ENCODE measurements around the gene COLEC11. TPM values are rescaled to one million over a fixed set of nuclear protein-coding genes. Genes with fewer than 3 reads are reported as not detected.

The COLEC11 gene
- total and polyA plus RNA-seq, 9 of the 15 experiments (the other 6 are each of a cell fraction or from before 2014, with no cell fraction given): 0.32 to 4.3 (median 1.8) TPM

DNA sequence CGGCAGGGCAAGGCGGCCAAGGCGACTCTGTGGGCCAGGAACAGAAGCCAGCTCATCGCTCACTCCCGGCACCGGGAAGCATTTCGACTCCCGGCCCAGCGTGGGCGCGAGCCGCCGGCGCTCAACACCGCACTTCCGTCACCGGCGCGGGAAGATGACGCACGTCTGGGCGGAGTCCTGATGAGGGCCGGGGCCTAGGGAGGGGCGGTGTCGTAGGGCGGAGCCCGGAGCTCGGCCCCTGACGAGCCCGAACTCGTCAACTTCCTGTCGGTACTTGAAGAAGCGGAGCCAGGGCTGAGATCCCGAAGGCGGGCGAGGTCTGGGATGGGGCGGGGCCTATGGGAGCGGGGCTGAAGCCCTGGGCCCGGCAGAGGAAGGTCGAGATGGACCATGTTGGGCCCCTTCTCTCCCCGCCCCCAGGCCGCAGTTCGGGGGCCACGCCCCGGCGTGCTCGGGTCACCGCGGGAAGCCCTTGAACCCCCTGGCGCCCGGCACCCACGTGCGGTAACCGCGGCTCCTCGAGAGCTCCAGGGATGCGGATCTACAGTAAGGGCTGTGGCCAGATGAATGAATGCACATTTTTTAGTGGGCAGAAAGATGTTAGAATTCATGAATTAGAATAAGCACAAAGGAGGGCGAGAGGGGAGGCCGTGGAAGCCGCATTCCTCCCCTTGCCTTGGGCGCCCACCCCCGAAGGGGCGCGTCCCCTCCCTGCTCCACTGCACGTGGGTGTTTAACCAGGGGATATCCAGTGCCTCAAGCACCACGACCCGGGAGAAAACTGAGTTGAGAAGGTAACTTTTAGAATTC is 36.5 kb upstream of the COLEC11 start, which contains the start of gene RNASEH1 (continued):
- TF ChIP-seq, protein P1, sequence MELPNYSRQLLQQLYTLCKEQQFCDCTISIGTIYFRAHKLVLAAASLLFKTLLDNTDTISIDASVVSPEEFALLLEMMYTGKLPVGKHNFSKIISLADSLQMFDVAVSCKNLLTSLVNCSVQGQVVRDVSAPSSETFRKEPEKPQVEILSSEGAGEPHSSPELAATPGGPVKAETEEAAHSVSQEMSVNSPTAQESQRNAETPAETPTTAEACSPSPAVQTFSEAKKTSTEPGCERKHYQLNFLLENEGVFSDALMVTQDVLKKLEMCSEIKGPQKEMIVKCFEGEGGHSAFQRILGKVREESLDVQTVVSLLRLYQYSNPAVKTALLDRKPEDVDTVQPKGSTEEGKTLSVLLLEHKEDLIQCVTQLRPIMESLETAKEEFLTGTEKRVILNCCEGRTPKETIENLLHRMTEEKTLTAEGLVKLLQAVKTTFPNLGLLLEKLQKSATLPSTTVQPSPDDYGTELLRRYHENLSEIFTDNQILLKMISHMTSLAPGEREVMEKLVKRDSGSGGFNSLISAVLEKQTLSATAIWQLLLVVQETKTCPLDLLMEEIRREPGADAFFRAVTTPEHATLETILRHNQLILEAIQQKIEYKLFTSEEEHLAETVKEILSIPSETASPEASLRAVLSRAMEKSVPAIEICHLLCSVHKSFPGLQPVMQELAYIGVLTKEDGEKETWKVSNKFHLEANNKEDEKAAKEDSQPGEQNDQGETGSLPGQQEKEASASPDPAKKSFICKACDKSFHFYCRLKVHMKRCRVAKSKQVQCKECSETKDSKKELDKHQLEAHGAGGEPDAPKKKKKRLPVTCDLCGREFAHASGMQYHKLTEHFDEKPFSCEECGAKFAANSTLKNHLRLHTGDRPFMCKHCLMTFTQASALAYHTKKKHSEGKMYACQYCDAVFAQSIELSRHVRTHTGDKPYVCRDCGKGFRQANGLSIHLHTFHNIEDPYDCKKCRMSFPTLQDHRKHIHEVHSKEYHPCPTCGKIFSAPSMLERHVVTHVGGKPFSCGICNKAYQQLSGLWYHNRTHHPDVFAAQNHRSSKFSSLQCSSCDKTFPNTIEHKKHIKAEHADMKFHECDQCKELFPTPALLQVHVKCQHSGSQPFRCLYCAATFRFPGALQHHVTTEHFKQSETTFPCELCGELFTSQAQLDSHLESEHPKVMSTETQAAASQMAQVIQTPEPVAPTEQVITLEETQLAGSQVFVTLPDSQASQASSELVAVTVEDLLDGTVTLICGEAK (IDR thresholded peaks at IDR 0.05): peak; percentile 83
- TF ChIP-seq, protein P1 (CRISPR knock-in tag; IDR thresholded peaks at IDR 0.05): no peak
- peak; percentile 91 for TF ChIP-seq SUPT5H (IDR thresholded peaks at IDR 0.05)
- TF ChIP-seq, protein P2, sequence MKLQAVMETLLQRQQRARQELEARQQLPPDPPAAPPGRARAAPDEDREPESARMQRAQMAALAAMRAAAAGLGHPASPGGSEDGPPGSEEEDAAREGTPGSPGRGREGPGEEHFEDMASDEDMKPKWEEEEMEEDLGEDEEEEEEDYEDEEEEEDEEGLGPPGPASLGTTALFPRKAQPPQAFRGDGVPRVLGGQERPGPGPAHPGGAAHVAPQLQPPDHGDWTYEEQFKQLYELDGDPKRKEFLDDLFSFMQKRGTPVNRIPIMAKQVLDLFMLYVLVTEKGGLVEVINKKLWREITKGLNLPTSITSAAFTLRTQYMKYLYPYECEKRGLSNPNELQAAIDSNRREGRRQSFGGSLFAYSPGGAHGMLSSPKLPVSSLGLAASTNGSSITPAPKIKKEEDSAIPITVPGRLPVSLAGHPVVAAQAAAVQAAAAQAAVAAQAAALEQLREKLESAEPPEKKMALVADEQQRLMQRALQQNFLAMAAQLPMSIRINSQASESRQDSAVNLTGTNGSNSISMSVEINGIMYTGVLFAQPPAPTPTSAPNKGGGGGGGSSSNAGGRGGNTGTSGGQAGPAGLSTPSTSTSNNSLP (IDR thresholded peaks at IDR 0.05; ENCODE audit: borderline replicate concordance, low read depth, low read length): no peak
- no peak; the same call in none of the 2 replicates for TF ChIP-seq NCOA1 (IDR thresholded peaks at IDR 0.05; ENCODE audit: low read depth)
- TF ChIP-seq, protein P3, sequence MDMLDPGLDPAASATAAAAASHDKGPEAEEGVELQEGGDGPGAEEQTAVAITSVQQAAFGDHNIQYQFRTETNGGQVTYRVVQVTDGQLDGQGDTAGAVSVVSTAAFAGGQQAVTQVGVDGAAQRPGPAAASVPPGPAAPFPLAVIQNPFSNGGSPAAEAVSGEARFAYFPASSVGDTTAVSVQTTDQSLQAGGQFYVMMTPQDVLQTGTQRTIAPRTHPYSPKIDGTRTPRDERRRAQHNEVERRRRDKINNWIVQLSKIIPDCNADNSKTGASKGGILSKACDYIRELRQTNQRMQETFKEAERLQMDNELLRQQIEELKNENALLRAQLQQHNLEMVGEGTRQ (CRISPR knock-in tag; IDR thresholded peaks at IDR 0.05): 0 out of 2 replicates have a peak, but pooled peaks have one; percentile 31
- TF ChIP-seq RBM22 (IDR thresholded peaks at IDR 0.05; ENCODE audit: low read depth, low read length, poor library complexity, severe bottlenecking): no peak
- TF ChIP-seq, protein P4, sequence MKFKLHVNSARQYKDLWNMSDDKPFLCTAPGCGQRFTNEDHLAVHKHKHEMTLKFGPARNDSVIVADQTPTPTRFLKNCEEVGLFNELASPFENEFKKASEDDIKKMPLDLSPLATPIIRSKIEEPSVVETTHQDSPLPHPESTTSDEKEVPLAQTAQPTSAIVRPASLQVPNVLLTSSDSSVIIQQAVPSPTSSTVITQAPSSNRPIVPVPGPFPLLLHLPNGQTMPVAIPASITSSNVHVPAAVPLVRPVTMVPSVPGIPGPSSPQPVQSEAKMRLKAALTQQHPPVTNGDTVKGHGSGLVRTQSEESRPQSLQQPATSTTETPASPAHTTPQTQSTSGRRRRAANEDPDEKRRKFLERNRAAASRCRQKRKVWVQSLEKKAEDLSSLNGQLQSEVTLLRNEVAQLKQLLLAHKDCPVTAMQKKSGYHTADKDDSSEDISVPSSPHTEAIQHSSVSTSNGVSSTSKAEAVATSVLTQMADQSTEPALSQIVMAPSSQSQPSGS (CRISPR knock-in tag; IDR thresholded peaks at IDR 0.05): no peak
- TF ChIP-seq NFRKB (IDR thresholded peaks at IDR 0.05; ENCODE audit: low read depth): peak; percentile 53; the same call in 1 of the 2 replicates
- TF ChIP-seq, protein P5, sequence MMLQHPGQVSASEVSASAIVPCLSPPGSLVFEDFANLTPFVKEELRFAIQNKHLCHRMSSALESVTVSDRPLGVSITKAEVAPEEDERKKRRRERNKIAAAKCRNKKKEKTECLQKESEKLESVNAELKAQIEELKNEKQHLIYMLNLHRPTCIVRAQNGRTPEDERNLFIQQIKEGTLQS (IDR thresholded peaks at IDR 0.05): peak; percentile 69; the same call in 1 of the 2 replicates
- TF ChIP-seq, protein P5 (CRISPR knock-in tag; conservative IDR thresholded peaks at IDR 0.05): 0 out of 2 replicates have a peak, but pooled peaks have one; percentile 83
- no peak for TF ChIP-seq ZNF253 (CRISPR knock-in tag; conservative IDR thresholded peaks at IDR 0.05)
- no peak for TF ChIP-seq TSC22D4 (tag; IDR thresholded peaks at IDR 0.05)
